ENCODE measurements around the gene IGF2R.

DNA sequence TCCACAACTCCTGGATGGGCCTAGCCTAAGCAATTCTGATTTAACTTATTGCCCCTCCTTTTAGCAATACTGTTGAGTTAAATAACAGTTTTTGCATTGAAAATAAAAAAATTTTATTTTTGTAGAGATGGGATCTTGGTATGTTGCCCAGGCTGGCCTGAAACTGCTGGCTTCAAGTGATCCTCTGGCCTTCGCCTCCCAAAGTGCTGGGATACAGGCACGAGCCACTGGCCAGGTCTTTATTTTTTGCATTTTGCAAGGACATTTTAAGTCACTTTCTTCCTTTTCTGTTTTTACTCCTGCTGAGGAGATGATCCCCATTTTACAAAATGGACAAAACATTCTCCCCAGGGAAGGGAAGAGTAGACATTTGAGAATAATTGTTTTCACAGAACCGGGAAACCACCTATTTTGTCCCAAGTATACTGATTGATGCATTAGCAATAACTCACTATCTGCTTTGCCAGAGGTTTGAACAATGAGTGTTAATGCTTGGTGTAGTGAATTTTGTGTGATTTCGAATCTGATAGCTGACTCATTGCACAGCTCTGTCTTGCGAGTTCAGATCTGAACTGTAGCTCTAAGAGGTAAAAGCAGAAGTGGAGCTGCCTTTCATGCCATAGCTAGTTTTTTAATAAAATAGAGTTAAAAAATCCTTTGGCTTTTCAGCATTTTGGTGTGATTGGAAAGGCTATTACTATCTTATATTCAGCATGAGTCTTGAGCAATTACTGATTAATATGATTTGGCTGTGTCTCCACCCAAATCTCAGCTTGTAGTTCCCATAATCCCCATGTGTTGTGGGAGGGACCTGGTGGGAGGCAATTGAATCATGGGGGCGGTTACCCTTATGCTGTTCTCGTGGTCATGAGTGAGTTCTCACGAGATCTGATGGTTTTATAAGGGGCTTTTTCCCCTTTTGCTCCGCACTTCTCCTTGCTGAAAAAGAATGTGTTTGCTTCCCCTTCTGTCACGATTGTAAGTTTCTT is 20.9 kb downstream of the IGF2R start:
- TF ChIP-seq EZH2 (IDR thresholded peaks at IDR 0.05) (no peak), EZH2phosphoT487 (IDR thresholded peaks at IDR 0.05) (no peak)
- TF ChIP-seq, protein P1, sequence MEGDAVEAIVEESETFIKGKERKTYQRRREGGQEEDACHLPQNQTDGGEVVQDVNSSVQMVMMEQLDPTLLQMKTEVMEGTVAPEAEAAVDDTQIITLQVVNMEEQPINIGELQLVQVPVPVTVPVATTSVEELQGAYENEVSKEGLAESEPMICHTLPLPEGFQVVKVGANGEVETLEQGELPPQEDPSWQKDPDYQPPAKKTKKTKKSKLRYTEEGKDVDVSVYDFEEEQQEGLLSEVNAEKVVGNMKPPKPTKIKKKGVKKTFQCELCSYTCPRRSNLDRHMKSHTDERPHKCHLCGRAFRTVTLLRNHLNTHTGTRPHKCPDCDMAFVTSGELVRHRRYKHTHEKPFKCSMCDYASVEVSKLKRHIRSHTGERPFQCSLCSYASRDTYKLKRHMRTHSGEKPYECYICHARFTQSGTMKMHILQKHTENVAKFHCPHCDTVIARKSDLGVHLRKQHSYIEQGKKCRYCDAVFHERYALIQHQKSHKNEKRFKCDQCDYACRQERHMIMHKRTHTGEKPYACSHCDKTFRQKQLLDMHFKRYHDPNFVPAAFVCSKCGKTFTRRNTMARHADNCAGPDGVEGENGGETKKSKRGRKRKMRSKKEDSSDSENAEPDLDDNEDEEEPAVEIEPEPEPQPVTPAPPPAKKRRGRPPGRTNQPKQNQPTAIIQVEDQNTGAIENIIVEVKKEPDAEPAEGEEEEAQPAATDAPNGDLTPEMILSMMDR (IDR thresholded peaks at IDR 0.05): no peak

All from neural progenitor cell (in vitro differentiated cells).